Epithelial cell of proximal tubule (primary cell): ENCODE data around the gene EFCC1. TPM values are rescaled to one million over a fixed set of nuclear protein-coding genes. Genes with fewer than 3 reads are reported as not detected.

ENCODE experiments used
- DNase-seq: peaks from one replicate; pipeline ENCODE4 v3.0.0-alpha.2; 2011; ENCODE audit warnings: low read depth
- H3K4me3 ChIP-seq: 2 replicates; pipeline ENCODE4 v1.5.1; 2011; ENCODE audit warnings: low read depth, mild to moderate bottlenecking, low read length
- total RNA-seq: library from RNA; depleted of rRNA; stranded (reverse); fragments of >200 nt; gene quantifications from 2 replicates; pipeline ENCODE4 v1.2.3, GENCODE V29; 2015
- TF ChIP-seq, protein P1 (sequence below): conservative IDR thresholded peaks from 2 replicates; pipeline ENCODE4 v1.5.1; 2012; ENCODE audit warnings: low read depth, mild to moderate bottlenecking, low read length

Gene EFCC1
- total RNA-seq, 1 donor from 2014 or later, result not detected

DNA sequence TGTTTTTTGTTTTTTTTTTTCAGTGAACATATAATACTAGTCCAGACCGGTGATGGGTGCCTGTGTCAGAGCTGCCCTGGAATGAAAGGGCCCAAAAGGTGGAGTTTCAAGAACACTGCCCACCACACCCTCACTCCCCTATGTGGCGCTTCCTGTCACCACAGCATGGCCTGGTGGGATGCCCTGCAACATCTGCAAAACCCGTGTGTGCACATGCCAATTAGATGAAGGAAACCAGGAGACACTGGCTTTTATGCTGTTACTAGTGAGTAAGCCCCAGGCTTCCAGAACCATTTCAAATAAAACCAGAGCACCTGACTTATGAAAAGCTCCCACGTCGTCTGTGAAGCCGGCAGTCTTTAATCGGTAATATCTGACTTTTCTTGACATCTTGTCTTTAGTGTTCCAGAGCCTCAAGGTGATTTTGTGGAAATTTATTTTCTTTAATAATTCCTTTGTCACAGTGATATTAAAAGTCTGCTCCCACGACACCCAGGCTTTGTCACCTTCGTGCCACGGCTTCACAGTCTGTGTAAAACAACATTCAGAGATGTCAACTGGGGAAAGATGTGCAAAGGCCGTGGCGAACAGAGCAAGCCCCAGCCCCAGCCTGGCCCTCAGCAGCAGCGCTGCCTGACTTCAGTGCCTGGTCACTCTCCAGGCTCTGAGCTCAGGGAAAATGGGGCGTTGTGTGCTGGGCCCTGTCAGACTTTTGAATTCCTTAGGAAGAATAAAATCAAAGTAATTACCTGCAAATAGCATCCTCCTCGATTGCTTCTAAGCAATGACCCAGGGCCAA, 13.6 kb upstream of the EFCC1 start:
- H3K4me3 ChIP-seq, result no peak overlapping the region
- TF ChIP-seq, protein P1, sequence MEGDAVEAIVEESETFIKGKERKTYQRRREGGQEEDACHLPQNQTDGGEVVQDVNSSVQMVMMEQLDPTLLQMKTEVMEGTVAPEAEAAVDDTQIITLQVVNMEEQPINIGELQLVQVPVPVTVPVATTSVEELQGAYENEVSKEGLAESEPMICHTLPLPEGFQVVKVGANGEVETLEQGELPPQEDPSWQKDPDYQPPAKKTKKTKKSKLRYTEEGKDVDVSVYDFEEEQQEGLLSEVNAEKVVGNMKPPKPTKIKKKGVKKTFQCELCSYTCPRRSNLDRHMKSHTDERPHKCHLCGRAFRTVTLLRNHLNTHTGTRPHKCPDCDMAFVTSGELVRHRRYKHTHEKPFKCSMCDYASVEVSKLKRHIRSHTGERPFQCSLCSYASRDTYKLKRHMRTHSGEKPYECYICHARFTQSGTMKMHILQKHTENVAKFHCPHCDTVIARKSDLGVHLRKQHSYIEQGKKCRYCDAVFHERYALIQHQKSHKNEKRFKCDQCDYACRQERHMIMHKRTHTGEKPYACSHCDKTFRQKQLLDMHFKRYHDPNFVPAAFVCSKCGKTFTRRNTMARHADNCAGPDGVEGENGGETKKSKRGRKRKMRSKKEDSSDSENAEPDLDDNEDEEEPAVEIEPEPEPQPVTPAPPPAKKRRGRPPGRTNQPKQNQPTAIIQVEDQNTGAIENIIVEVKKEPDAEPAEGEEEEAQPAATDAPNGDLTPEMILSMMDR, result no peak
- no peak for DNase-seq

DNA sequence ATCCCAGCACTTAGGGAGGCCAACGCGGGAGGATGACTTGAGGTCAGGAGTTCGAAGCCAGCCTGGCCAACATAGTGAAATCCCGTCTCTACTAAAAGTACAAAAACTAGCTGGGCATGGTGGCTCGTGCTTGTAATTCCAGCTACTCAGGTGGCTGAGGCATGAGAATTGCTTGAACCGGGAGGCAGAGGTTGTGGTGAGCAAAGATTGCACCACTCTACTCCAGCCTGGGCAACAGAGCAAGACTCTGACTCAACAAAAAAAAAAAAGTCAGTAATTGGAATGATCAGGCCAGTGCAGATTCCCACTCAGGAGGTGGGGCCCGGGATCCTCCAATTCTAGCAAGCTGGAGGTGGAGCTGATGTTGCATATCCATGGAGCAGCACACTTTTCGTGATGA, 12.8 kb upstream of the EFCC1 start:
- TF ChIP-seq, protein P1, result no peak
- no peak overlapping the region for H3K4me3 ChIP-seq
- no peak for DNase-seq

DNA sequence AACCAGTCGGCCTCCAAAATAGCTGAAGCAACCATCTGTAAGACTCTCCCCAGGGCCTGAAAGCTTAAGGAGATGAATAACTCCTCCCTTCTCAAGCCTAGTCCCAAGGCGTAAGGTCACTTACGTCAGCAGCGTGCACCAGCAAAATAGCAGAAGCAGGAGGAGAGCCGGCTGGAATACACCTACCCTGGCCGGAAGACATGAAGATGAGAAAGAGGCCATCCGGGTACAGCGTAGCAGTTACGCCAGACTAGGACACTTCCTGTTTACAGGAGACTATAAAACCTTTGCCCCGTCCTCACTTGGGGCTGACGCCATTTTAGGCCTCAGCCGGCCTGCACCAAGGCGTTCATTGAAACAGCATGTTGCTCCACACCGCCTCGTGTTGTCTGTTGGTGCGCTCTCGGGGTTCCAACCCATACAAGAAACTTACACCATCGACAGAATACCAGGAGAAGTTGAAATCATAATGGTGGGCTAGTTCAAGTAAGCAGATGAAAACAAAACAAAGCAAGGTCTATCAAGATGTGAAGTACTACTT, 9.7 kb upstream of the EFCC1 start:
- no peak for DNase-seq
- TF ChIP-seq, protein P1, result no peak
- H3K4me3 ChIP-seq, result no peak overlapping the region

DNA sequence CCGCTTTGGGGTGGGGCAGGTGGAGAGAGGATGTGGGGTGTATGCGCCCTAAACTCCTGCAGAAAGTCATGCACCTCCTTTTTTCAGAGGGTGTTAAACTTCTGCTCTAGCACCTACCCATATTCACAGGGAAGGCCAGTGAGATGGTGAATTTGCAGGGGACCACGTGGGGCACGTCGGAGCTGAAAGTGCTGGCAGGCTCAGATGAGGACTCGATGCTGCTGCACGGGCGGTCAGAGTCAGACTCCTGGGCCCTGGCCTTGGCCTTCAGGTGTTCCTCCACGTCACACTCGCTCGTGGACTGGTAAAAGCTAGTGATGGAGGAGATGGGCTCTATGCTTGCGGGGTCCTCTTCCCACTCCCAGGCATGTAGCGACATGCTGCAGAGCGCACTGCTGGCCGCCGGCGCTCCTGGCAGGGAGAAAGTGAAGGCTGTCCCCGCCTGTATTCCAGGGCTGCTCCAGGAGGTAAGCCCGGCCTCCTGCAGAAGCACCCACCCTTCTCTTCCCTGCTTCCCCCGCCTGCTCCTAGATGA, 8.1 kb upstream of the EFCC1 start:
- DNase-seq, result no peak
- TF ChIP-seq, protein P1, result no peak
- peak overlapping the region; percentile 46 for H3K4me3 ChIP-seq

DNA sequence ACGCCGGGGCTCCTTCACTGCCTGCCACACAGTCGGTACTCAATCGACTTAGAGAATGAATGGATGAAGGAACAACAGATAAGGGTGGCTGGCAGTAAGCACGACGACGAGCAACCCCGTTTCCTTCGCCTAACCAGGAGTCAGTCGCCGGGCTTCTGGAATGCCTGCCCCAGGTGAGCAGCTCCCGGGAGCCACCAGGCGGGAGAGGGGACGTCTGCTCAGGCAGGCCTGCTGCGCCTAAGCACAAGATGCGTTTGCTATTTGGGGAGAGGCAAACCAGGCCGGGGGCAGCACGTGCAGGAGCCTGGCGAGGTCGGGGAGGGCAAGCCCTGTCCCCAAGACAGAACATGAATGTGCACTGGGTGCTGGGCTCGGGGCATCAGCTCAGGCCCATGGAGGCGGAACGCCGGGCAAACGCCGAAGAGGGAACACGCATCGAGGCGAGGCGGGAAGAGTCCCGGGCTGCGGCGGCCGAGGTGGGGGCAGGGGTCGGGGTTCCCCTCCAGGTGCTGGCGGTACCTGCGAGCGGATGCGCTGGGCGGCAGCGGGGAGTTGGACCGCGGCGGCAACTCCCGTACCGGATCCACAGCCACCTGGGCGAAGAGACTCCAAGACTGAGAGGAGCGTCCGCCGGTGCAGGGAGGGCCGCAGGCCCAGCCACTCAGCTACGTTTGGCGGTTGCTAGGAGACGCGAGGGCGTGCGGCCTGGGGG, 7.5 kb upstream of the EFCC1 start, which contains the start of gene CFAP92:
TSS of gene CFAP92 (minus strand) at position 616 of the 712 bp plus-strand sequence. CDS start 772 bp downstream, outside the sequence.
- TF ChIP-seq, protein P1, result no peak
- DNase-seq, result no peak
- peak within 1 kb of the TSS; percentile 46 for H3K4me3 ChIP-seq

DNA sequence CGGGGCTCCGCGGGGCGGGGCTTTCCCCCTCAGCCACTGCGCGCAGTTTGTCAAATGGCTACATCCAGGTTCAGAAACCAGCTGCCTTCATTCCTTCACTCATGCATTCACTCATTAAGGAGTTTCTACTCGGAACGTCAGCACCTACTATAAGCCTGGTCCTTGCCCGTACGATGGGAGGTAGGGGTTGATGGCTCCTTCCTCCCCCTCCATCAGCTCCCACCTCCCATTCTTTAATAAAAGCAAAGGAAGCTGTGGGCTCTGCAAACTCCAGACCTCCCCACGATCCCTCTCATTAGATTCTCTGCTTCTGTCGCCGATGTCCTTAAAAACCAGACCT, 7.0 kb upstream of the EFCC1 start:
- DNase-seq, result no peak
- TF ChIP-seq, protein P1, result no peak
- H3K4me3 ChIP-seq, result peak overlapping the region; percentile 46
